GM21390 (cell line): ENCODE measurements around the gene SCCPDH.

ENCODE experiments used
- ATAC-seq: cut with Tn5 transposase; IDR thresholded peaks from one replicate; pipeline ENCODE4 v1.9.1; 2021; ENCODE audit not compliant: unreplicated experiment

Gene SCCPDH

DNA sequence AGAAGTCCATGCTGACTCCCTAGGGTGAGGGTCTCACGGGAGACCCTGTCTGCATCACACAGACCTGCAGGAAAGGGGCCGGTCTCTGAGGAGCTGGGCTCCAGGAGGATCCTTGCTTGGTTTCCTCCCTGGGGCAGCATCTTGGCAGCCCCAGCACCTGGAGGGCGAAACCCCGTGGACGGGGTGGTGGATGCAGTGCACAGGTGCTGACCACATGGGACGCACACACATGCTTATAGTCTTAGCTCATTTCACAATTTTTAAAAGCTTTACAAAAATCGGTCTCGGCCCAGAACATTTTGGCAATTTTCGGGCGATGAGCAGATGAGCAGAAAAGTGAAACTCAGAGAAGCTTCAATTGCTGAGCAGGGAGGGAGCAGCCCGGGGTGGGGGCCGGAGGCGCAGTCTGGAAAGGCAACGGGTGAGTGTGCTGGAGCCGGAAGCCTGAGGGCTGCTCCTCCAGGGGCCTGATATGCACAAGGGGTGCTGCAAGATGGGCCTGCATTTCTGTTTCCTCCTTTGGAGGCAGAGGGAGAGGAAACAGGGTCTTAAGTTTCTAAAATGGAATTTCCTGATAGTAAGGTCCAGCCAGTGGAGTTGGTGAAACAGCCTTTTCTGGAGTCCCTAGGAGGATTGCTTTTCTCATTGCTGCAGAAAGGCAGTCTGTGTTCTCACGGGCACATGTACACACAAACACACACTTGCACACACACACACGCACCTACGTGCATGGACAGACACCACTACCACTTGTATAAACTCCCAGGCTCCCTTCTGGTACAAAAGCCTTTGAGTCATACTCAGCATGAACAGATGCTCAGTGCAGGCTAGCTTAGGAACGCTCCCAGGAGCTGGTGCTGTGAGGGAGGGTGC lies 60.6 kb downstream of the SCCPDH start:
- peak; percentile 43 for ATAC-seq

DNA sequence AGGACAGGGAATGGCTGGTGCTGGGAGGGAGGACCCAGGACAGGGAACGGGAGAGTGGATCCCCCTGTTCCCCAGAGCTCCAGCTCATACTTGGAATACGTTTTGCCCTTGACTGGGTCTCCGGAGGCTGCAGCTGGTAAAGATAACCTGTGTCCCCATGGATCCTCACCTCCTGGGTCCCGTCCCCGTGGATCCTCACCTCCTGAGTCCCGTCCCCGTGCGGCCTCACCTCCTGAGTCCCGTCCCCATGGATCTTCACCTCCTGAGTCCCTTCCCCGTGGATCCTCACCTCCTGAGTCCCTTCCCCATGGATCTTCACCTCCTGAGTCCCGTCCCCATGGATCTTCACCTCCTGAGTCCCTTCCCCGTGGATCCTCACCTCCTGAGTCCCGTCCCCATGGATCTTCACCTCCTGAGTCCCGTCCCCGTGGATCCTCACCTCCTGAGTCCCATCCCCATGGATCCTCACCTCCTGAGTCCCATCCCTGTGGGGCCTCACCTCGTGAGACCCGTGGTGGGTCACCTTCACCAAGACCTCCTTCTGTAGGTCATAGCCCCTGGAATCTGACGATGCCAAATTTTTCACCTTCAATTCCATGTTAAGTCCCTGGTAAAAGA lies 61.4 kb downstream of the SCCPDH start:
- ATAC-seq = no peak

DNA sequence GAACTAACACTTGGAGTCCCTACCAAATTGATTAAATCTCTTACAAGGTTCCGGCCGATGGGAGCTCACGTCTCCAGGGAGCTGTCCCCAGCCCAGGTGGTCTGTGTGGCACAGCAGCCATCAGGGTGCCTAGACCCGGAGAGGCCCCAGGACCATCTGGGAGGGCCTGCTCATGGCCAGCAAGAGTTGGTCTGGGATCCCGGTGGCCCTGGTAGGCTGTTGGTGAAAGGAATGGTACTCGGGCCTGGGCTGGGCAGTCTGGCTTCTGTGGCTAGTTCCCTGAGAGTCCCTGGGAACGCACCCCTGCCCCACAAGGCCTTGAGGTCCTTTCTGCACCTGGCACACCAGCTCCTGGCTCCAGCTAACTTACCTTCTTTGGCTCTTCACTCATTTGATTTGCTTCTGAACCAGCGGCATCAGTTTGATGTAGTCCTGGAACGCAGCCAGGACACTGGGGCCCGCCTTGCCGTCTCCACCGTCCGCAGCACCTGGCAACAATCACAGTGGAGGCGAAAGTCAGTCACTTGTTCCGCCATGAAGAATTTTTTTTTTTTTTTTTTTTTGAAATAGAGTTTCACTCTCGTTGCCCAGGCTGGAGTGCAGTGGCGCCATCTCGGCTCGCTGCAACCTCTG lies 62.5 kb downstream of the SCCPDH start:
- ATAC-seq = no peak

DNA sequence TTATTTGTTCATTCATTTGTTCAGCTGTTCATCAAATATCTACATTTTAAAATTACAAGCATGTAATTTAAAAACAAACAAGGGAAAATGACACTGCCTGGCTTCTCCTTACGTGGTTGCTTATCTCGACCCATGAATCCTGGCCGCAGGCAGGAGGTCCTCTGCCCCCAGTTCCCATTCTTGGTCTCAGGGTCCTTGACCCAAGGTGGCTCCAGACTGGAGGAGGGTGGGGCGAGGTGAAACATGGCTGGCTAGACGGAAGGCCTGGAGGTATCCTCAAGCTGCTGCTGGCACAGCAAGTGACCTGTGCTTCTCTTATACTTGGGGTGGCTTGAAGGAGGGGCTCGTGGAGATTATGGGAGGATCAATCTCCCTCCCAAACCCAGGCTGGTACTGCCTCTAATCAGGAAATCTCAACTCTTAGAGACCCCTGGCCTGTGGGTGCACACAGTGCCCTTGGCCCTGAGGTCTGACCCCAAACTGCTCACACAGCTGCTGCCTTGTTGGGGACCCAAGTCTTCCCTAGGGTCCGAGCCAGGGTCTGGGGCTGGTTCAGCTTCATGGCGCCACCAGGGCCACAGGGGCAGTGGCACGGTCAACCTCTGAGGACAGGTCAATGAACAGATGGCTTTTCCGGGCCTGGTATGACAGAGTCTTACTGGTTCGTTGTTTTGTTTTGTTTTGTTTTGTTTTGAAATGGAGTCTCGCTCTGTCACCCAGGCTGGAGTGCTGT lies 63.7 kb downstream of the SCCPDH start:
- ATAC-seq = no peak

DNA sequence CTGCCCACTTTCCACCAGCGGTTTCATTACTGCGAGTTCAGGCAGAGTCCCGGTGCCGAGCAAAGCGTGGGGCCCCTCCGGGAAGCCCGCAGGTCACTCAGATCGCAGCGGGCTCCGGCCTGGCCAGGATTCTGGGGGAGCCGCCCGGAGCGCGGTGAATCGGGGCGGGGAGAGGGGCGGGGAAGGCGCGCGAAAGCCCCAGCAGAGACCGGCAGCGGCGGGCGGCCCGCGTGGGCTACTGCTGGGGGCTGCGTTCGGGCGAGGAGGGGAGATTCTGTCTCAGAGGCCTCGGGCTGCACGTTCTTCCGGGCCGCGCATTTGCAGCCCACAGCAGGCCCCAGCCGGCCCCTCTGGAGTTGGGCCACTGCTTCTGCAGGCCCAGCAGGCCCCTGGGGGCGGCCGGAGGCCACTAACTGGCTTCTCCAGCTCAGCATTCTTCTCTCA lies 64.7 kb downstream of the SCCPDH start:
- ATAC-seq = no peak

DNA sequence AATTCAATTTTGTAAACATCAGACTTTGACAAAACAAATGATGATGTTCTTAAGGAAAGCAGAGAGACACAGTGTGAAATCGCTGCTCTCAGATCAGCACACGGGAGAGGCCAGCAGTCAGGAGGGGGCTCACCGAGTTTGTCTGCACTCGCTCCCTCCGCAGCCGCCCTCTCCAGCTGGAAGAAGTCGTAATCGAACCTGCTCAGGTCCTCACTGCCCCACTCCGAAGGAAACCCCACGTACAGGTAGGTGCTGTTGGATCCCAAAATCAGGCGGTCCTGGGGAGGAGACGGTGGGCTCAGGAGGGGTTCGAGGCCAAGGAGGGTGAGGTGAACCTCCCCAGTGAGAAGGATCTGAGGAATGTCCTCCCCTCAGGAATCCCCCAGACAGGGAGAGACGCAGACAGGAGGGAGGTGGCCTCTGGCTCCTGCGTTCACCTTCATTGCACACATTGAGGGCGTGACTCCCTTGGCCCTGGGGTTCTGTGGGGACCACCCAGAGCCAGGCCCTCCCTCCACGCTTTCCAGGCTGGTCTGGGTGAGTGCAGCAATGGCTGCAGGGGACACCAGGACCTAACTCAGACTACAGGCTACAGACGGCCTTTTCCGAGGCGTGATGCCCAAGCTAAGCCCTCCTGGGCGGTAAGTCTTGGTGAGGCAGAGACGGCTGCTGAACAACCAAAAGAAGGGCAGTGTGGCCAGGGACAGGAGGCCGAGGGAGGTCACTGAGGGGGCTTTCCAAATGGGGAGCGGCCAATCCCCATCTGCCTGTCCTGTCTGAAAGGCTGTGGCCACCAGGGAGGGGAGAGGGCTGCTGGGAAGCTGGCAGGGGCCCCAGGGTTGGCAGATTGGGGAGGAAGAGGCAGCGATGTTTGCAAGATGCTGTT lies 65.5 kb downstream of the SCCPDH start:
- ATAC-seq = no peak

DNA sequence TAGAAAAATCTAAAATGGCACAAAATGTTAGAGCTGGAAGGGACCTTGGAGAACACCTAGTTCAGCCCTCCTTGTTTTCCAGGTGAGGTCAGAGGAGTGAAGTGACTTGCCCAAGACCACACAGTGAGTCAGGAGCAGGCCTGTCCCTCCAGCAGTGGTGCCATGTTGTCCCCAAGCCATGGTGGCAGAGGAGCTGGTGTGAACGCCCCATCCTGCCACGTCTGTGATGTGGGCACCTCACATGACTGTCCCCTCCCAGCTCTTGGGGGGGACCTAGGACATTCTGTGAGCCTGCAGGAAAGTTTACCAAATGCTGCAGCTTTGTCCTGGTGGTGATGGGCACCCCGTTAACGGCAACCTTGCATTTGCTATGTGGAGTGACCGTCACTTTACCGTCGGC lies 66.2 kb downstream of the SCCPDH start:
- no peak for ATAC-seq

DNA sequence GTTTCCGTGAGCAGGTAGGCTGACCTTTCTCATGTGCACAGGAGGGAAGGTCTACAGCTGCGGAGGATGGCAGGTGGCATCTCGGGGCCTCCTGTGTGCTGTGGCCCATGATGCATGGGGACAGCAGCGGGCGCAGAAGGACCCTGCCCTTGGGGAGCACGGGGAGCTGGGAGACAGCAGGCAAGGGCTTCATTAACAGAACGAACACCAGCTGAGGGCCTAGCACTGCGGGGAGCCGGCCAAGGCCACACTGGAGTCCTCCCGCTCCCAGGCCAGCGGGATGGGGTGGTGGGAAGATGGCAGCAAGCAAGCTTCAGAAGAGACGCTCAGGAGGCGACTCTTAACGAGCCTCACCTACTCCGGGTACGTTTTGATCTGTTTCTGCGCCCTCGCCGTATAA lies 66.6 kb downstream of the SCCPDH start:
- ATAC-seq = no peak

DNA sequence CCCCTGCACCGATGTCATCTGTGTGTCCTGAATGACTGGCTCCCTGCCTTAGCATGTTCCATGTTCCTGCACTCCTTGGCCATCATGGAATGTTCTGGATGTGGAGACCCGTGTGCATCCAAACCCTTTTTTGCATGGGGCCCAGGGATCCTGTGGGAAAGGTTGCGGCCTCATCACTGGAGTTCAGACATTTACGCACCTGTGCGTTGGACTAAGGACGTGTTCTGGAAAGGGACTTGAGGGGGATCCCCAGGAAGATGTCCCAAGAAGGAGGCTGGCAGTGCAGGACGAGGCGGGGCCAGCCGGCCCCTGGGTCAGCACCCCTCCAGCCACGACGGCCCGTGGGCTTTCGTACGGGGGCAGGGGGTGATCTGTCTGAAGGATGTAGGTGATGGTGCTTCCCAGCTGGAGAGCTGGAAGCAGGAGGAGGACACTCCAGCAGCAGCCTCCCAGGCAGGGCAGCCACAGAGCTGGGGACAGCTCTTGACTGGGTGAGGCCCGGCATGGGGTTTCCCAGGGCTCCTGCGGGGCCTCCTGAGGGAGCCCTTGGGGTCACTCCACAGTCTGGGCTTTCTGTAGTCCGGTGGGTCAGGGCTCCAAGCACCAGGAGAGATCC lies 67.2 kb downstream of the SCCPDH start:
- ATAC-seq = no peak

DNA sequence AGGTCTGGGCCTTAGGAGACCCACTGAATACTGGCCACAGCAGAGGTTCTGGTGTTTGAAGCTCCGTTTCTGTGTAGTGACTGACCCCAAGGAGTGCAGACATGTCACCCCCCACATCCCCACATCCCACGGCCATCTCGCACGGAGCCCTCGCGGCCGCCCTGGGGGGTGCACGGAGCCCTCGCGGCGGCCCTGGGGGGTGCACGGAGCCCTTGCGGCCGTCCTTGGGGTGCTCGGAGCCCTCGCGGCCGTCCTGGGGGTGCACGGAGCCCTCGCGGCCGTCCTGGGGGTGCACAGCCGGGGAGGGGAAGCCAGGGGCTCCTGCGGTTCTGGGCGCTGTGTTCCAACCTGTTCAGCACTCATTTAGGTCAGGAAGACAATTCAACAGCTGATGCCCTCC lies 68.4 kb downstream of the SCCPDH start:
- ATAC-seq = no peak

DNA sequence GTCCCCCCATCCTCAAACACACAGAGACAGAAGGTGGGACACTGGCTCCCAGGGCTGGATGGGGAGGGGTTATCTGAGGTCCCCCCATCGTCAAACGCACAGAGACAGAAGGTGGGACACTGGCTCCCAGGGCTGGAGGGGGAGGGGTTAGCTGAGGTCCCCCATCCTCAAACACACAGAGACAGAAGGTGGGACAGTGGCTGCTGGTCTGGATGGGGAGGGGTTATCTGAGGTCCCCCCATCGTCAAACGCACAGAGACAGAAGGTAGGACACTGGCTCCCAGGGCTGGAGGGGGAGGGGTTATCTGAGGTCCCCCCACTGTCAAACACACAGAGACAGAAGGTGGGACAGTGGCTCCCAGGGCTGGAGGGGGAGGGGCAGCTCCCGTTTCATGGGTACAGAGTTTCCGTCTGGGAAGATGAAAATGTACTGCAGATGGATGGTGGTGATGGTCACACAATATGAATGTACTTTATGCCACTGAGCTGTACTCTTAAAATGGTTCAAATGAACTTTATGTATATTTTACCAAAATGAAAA lies 69.2 kb downstream of the SCCPDH start:
- ATAC-seq = no peak

DNA sequence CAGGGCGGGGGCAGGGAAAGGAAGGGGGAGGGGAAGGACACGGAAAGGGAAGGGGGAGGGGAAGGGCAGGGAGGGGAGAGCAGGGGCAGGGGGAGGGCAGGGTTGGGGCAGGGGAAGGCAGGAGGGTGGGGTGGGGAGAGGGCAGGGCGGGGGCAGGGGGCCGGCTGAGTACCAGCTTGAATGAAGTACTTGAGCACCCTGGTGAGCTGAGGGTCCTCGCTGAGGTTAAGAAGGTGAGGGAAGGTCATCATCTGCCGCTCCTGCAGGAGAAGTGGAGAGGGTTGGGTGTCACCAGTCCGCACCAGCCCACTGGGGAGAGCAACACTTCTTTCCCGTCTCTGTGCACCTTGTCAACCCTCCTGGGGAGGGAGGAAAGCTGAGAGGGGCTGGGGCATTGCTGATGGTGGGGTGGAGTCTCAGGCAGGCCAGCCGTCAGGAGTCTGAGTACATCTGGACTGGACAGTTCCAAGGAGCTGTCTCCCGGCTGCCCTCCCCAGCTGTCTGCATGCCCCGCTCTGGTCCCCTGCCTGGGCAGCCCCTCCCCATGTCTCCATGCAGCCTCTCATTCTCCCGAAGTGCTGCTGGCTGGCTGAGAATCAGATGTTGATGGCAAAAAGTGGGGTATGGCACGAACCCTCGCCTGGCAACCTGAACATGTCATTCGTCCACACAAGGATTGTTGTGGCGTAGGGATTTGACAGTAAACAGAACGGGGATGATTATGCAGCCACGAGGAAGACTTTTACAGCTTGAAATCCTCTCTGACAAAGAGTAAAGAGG lies 70.0 kb downstream of the SCCPDH start:
- no peak for ATAC-seq

DNA sequence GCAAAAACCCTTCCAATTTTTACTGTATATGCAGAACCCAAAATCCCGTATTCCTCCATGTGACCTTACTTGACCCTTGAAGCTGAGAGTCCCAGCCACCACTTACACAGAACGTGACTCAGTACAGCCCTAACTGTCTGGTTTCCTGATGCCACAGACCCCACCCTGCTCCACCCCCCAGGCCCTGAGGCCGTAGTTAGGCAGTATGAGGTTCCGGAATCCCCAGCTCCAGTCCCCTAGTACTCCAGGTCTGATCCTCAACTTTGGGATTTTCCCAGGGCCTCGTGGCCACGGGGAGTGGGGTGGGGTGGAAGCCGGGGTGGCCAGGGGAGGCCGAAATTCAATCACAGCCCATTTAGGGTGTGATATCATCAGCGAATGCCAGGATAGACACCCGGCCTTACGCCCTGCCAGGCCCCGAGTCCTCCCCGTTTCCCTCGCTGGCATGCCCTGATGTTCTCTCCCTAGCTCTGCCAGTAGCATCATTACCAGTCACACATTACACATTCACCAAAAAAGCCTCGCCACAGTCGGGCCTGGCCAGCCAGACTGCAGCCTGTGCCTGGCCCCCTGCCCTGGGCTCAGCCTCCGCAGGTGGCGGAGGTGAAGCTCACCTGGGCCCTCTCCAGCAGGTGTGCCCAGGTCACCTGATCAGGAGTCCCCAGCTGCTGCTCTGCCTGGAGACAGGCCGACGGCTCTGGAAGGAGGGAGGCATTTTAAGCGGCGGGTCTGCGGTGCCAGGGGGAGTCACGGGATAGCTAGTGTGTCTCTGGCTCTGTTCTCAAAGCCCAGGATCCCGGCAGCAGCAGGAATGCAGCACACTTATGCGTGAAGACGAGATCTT lies 70.8 kb downstream of the SCCPDH start:
- ATAC-seq = no peak

DNA sequence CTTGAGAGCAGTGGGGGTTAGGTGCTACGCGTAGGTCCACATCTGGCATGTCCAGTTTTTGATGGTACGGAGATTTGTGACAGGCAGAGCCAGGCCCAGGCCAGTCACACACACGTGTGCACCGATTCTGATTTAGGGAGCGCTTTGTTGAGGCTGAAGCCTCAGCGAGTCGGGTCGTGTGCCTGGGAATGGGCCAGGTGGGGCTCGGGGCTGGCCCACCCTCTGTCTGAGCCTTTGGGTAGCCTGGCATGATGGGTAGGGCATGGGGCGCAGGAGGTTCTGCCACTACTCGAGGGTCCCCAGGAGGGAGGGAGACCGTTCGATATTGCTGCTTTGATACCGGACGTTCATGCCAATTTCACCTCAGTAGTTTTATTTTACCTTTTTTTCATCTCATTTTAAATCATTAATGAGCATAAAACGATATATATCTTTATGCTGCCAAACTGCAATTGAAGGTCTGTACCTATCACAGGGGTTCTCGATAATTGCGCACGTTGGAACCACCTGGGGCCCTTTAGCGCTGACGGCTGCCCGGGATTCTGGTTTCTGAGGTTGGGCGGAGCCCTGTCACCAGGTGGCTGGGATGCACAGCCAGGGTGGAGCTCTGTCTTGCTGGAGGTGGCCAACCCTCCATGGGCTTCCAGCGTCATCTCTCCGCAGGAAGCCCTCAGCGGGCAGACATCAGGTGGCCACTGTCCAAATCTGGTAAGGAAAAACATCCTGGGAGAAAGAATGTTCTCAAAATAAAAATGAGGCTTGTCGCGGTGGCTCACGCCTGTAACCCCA lies 71.9 kb downstream of the SCCPDH start:
- no peak for ATAC-seq

DNA sequence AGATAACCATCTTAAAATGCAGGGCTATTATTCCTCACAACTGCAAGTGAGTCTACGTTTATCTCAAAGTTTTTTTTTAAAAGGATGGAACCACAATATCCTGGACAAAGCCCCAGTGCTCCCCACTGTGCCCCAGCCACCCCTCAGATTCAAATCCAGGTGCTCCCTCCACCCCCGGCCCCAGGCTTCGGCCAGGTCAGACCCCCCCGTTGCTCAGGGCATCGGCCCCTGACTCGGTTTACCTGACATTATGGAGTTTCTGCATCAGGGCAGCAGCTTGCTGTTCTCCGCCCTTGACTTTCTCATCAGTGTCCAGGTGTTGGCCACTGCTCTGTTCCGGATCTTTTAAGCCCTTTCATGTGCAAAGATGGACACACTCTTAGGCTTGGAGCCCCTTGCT lies 72.9 kb downstream of the SCCPDH start:
- ATAC-seq = no peak

DNA sequence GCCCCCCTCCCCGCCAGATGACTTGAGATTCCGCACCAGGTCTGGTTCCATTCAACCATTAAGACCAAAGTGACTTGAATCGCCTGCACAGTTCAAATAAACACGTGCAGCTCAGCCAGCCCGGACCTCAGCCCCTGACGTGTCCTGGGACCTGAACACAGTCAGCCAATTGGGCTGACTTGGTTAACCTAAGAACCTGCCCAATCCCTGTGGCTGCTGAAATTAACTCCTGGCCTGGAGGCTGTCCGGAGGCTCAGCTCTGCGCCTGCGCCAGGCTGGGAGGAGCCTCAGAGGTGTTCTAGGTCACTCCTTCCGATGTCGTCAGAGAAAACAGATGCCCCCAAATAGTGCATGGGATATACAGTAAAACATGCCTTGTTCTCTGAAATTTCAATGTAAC lies 73.4 kb downstream of the SCCPDH start:
- ATAC-seq = no peak

DNA sequence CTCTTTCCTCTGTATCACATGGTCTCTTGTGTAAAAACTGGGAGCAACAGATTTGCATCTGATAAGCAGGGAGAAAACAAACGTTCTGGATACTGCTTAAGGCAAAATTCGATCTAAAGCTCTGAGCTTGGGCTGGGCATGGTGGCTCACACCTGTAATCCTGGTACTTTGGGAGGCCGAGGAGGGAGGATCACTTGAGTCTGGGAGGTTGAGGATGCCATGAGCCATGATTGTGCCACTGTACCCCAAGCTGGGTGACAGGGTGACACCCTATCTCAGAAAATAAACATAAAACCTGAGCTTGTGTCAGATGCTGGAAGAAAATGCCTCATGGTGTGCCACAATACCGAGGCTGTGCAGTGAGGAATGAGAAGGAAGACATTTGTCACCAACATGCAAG lies 73.9 kb downstream of the SCCPDH start:
- ATAC-seq = no peak
